ENCODE data around the gene ANKRD10.

ANKRD10 gene

GRCh38 chr13:110915057-110915873 lies at the start of gene ANKRD10:
TSS of gene ANKRD10 (minus strand) at chr13:110915069. CDS start at chr13:110914934, 135 bp downstream.
- peak; percentile 82 for DNase-seq (ENCODE audit: low read depth)
- peak within 1 kb of the TSS; percentile 78 for H3K4me3 ChIP-seq (ENCODE audit: low read depth, low read length)
- TF ChIP-seq CTCF (IDR thresholded peaks at IDR 0.05; ENCODE audit: low read depth, low read length, missing control alignments): peak; percentile 75

GRCh38 chr13:110964229-110965037 lies 49.6 kb upstream of the ANKRD10 start:
- H3K4me3 ChIP-seq (ENCODE audit: low read depth, low read length): no peak overlapping the region
- no peak for TF ChIP-seq CTCF (IDR thresholded peaks at IDR 0.05; ENCODE audit: low read depth, low read length, missing control alignments)
- DNase-seq (ENCODE audit: low read depth): no peak

- no peak for TF ChIP-seq CTCF (IDR thresholded peaks at IDR 0.05; ENCODE audit: low read depth, low read length, missing control alignments)
- no peak for DNase-seq (ENCODE audit: low read depth)
- no peak overlapping the region for H3K4me3 ChIP-seq (ENCODE audit: low read depth, low read length)
These were observed 48.7 kb upstream of the ANKRD10 start for GRCh38 chr13:110963554-110963970.

GRCh38 chr13:110961959-110962358 lies 47.1 kb upstream of the ANKRD10 start:
- TF ChIP-seq CTCF (IDR thresholded peaks at IDR 0.05; ENCODE audit: low read depth, low read length, missing control alignments): no peak
- H3K4me3 ChIP-seq (ENCODE audit: low read depth, low read length): no peak overlapping the region
- DNase-seq (ENCODE audit: low read depth): no peak

GRCh38 chr13:110960204-110960603 lies 45.3 kb upstream of the ANKRD10 start:
- TF ChIP-seq CTCF (IDR thresholded peaks at IDR 0.05; ENCODE audit: low read depth, low read length, missing control alignments): no peak
- DNase-seq (ENCODE audit: low read depth): no peak
- no peak overlapping the region for H3K4me3 ChIP-seq (ENCODE audit: low read depth, low read length)

GRCh38 chr13:110957931-110958330 lies 43.1 kb upstream of the ANKRD10 start:
- TF ChIP-seq CTCF (IDR thresholded peaks at IDR 0.05; ENCODE audit: low read depth, low read length, missing control alignments): no peak
- no peak for DNase-seq (ENCODE audit: low read depth)
- H3K4me3 ChIP-seq (ENCODE audit: low read depth, low read length): no peak overlapping the region
